IgD-negative memory B cell (primary cell): ENCODE data around the gene PDYN. TPM values are rescaled to one million over a fixed set of nuclear protein-coding genes. Genes with fewer than 3 reads are reported as not detected.

ENCODE experiments used
- H3K27ac Mint-ChIP-seq, 3 donors: one replicate each; pipeline ENCODE4 v1.8.0; 2020 to 2022; ENCODE audit warnings: mild to moderate bottlenecking in 3 of 3, mixed read lengths in 3 of 3, moderate library complexity in 1 of 3
- H3K27me3 Mint-ChIP-seq: one replicate; pipeline ENCODE4 v1.8.0; 2021; ENCODE audit warnings: mixed read lengths
- H3K36me3 Mint-ChIP-seq: one replicate; pipeline ENCODE4 v1.8.0; 2020; ENCODE audit warnings: mild to moderate bottlenecking, mixed read lengths
- H3K4me1 Mint-ChIP-seq, 3 donors: one replicate each; pipeline ENCODE4 v1.8.0; 2020 to 2022; ENCODE audit warnings: mixed read lengths in 3 of 3, mild to moderate bottlenecking in 1 of 3
- H3K4me3 Mint-ChIP-seq, 4 donors: one replicate each; pipeline ENCODE4 v1.8.0; 2020 to 2022; ENCODE audit warnings: mild to moderate bottlenecking in 4 of 4, mixed read lengths in 4 of 4, moderate library complexity in 3 of 4
- H3K9me3 Mint-ChIP-seq, 3 donors: one replicate each; pipeline ENCODE4 v1.8.0; 2020 to 2021; ENCODE audit warnings: mixed read lengths in 3 of 3, mild to moderate bottlenecking in 1 of 3
- polyA plus RNA-seq: library from polyadenylated mRNA; unstranded; fragments of 300-500 nt; fragmentation: Illumina TruSeq; gene quantifications from one replicate; pipeline ENCODE4 v1.2.3, GENCODE V29; 2021

Gene PDYN
- polyA plus RNA-seq, 1 donor from 2014 or later = not detected

GRCh38 chr20:1973601-1974440 lies 20.0 kb downstream of the PDYN start:
- Mint-ChIP-seq H3K36me3 (no peaks in the 10 kb centered on the region), H3K27ac (no peak overlapping the region), H3K9me3 (peaks cover 0 to 1% (median 0%) of the 10 kb centered on the region in 3 donors), H3K27me3 (peaks cover 14% of the 10 kb centered on the region), H3K4me1 (peaks cover 4 to 5% (median 5%) of the 10 kb centered on the region in 3 donors), H3K4me3 (no peak overlapping the region)

GRCh38 chr20:1971893-1972586 lies 21.8 kb downstream of the PDYN start:
- H3K4me1 Mint-ChIP-seq = peaks cover 4 to 5% (median 5%) of the 10 kb centered on the region in 3 donors
- H3K4me3 Mint-ChIP-seq = peak overlapping the region in 1 of 4 donors; percentile 3
- peaks cover 0 to 1% (median 0%) of the 10 kb centered on the region in 3 donors for H3K9me3 Mint-ChIP-seq
- H3K36me3 Mint-ChIP-seq = no peaks in the 10 kb centered on the region
- peak overlapping the region in 1 of 3 donors; percentile 19 for H3K27ac Mint-ChIP-seq
- H3K27me3 Mint-ChIP-seq = peaks cover 6% of the 10 kb centered on the region

GRCh38 chr20:1968964-1969363 lies 24.9 kb downstream of the PDYN start:
- H3K4me1 Mint-ChIP-seq = peaks cover 11 to 15% (median 14%) of the 10 kb centered on the region in 3 donors
- H3K9me3 Mint-ChIP-seq = peaks cover 0 to 1% (median 0%) of the 10 kb centered on the region in 3 donors
- H3K36me3 Mint-ChIP-seq = no peaks in the 10 kb centered on the region
- H3K4me3 Mint-ChIP-seq = no peak overlapping the region
- H3K27me3 Mint-ChIP-seq = peaks cover 6% of the 10 kb centered on the region
- H3K27ac Mint-ChIP-seq = peak overlapping the region in 1 of 3 donors; percentile 46

GRCh38 chr20:1965520-1966351 lies 28.1 kb downstream of the PDYN start:
- Mint-ChIP-seq H3K36me3 (peaks cover under 1% of the 10 kb centered on the region), H3K27ac (peak overlapping the region in 1 of 3 donors; percentile 40), H3K27me3 (peaks cover under 1% of the 10 kb centered on the region), H3K4me1 (peaks cover 7 to 11% (median 9%) of the 10 kb centered on the region in 3 donors), H3K4me3 (peak overlapping the region; percentile 10 to 90 (median 56)), H3K9me3 (peaks cover 0 to under 1% (median 0%) of the 10 kb centered on the region in 3 donors)

- peaks cover 7 to 11% (median 9%) of the 10 kb centered on the region in 3 donors for H3K4me1 Mint-ChIP-seq
- no peaks in the 10 kb centered on the region for H3K27me3 Mint-ChIP-seq
- peak overlapping the region; percentile 10 to 90 (median 56) for H3K4me3 Mint-ChIP-seq
- peaks cover 0 to 5% (median 3%) of the 10 kb centered on the region in 3 donors for H3K9me3 Mint-ChIP-seq
- H3K27ac Mint-ChIP-seq = peak overlapping the region in 1 of 3 donors; percentile 52
- H3K36me3 Mint-ChIP-seq = peaks cover 2% of the 10 kb centered on the region
Observed at GRCh38 chr20:1964659-1965405, 29.0 kb downstream of the PDYN start.

GRCh38 chr20:1964061-1964460 lies 29.8 kb downstream of the PDYN start:
- no peak overlapping the region for H3K4me3 Mint-ChIP-seq
- peaks cover 0 to 6% (median 5%) of the 10 kb centered on the region in 3 donors for H3K9me3 Mint-ChIP-seq
- H3K36me3 Mint-ChIP-seq = peaks cover 4% of the 10 kb centered on the region
- peaks cover 7 to 11% (median 9%) of the 10 kb centered on the region in 3 donors for H3K4me1 Mint-ChIP-seq
- H3K27me3 Mint-ChIP-seq = no peaks in the 10 kb centered on the region
- peak overlapping the region in 1 of 3 donors; percentile 52 for H3K27ac Mint-ChIP-seq

GRCh38 chr20:1961374-1961773 lies 32.5 kb downstream of the PDYN start:
- Mint-ChIP-seq H3K27me3 (no peaks in the 10 kb centered on the region), H3K9me3 (peaks cover 0 to 8% (median 6%) of the 10 kb centered on the region in 3 donors), H3K4me1 (peaks cover 7 to 11% (median 9%) of the 10 kb centered on the region in 3 donors), H3K4me3 (no peak overlapping the region), H3K36me3 (peaks cover 4% of the 10 kb centered on the region), H3K27ac (no peak overlapping the region)

GRCh38 chr20:1959156-1959555 lies 34.7 kb downstream of the PDYN start:
- Mint-ChIP-seq H3K9me3 (peaks cover 0 to 8% (median 6%) of the 10 kb centered on the region in 3 donors), H3K36me3 (peaks cover 4% of the 10 kb centered on the region), H3K4me1 (peaks cover 7 to 12% (median 9%) of the 10 kb centered on the region in 3 donors), H3K4me3 (no peak overlapping the region), H3K27ac (no peak overlapping the region), H3K27me3 (no peaks in the 10 kb centered on the region)

GRCh38 chr20:1958426-1958825 lies 35.4 kb downstream of the PDYN start:
- H3K36me3 Mint-ChIP-seq = peaks cover 4% of the 10 kb centered on the region
- H3K4me1 Mint-ChIP-seq = peaks cover 13 to 16% (median 15%) of the 10 kb centered on the region in 3 donors
- H3K27me3 Mint-ChIP-seq = no peaks in the 10 kb centered on the region
- no peak overlapping the region for H3K27ac Mint-ChIP-seq
- H3K9me3 Mint-ChIP-seq = peaks cover 0 to 8% (median 6%) of the 10 kb centered on the region in 3 donors
- no peak overlapping the region for H3K4me3 Mint-ChIP-seq

- peaks cover 23 to 27% (median 25%) of the 10 kb centered on the region in 3 donors for H3K4me1 Mint-ChIP-seq
Observed at GRCh38 chr20:1955217-1955616, 38.6 kb downstream of the PDYN start.

GRCh38 chr20:1953621-1954020 lies 40.2 kb downstream of the PDYN start:
- peaks cover 2% of the 10 kb centered on the region for H3K36me3 Mint-ChIP-seq
- H3K27me3 Mint-ChIP-seq = no peaks in the 10 kb centered on the region
- H3K4me1 Mint-ChIP-seq = peaks cover 23 to 27% (median 25%) of the 10 kb centered on the region in 3 donors
- H3K27ac Mint-ChIP-seq = peak overlapping the region; percentile 97 to 99 (median 98)
- H3K4me3 Mint-ChIP-seq = peak overlapping the region; percentile 87 to 96 (median 90)
- H3K9me3 Mint-ChIP-seq = peaks cover 0 to 3% (median 0%) of the 10 kb centered on the region in 3 donors

More at GRCh38 chr20:1955217-1955616, 38.6 kb downstream of the PDYN start:
- Mint-ChIP-seq H3K4me3 (peak overlapping the region in 3 of 4 donors; percentile 36 to 75 (median 65)), H3K27ac (peak overlapping the region in 2 of 3 donors; percentile 47 to 88), H3K27me3 (no peaks in the 10 kb centered on the region), H3K36me3 (peaks cover 4% of the 10 kb centered on the region), H3K9me3 (peaks cover 0 to 8% (median 2%) of the 10 kb centered on the region in 3 donors)

- peak overlapping the region; percentile 97 to 99 (median 98) for H3K27ac Mint-ChIP-seq
- peaks cover 23 to 27% (median 25%) of the 10 kb centered on the region in 3 donors for H3K4me1 Mint-ChIP-seq
- H3K4me3 Mint-ChIP-seq = peak overlapping the region; percentile 51 to 96 (median 86)
- no peaks in the 10 kb centered on the region for H3K9me3 Mint-ChIP-seq
- H3K27me3 Mint-ChIP-seq = no peaks in the 10 kb centered on the region
- H3K36me3 Mint-ChIP-seq = peaks cover 2% of the 10 kb centered on the region
Observed at GRCh38 chr20:1952737-1953530, 40.9 kb downstream of the PDYN start.
